Liver (tissue), 9 donors: ENCODE measurements around the gene BRD1. TPM values are rescaled to one million over a fixed set of nuclear protein-coding genes. Genes with fewer than 3 reads are reported as not detected.

ENCODE experiments used
- DNase-seq: peaks from one replicate; pipeline ENCODE4 v3.0.0-alpha.2; 2017; ENCODE audit warnings: low spot score
- H3K27ac ChIP-seq, 2 donors: one replicate each; pipeline ENCODE4 v1.7.0; 2013; ENCODE audit warnings: inconsistent platforms in 2 of 2, low read length in 2 of 2, control low read depth in 1 of 2, low read depth in 1 of 2, mild to moderate bottlenecking in 1 of 2
- H3K27me3 ChIP-seq, 4 donors: one replicate each; pipeline versions ENCODE4 v1.6.1 to v1.7.0; 2013; ENCODE audit warnings: low read length in 3 of 4, inconsistent platforms in 1 of 4, mild to moderate bottlenecking in 1 of 4, moderate library complexity in 1 of 4; ENCODE audit not compliant: control insufficient read depth in 4 of 4, insufficient read depth in 4 of 4
- H3K36me3 ChIP-seq, 4 donors: one replicate each; pipeline versions ENCODE4 v1.6.1 to v1.7.0; 2013; ENCODE audit warnings: low read length in 3 of 4, mild to moderate bottlenecking in 3 of 4, low read depth in 1 of 4, moderate library complexity in 1 of 4; ENCODE audit not compliant: control insufficient read depth in 4 of 4, insufficient read depth in 3 of 4
- H3K4me1 ChIP-seq, 4 donors: one replicate each; pipeline versions ENCODE4 v1.6.1 to v1.7.0; 2013; ENCODE audit warnings: low read length in 3 of 4, mild to moderate bottlenecking in 3 of 4, moderate library complexity in 1 of 4; ENCODE audit not compliant: control insufficient read depth in 4 of 4, insufficient read depth in 4 of 4
- H3K4me3 ChIP-seq, 3 donors: one replicate each; pipeline versions ENCODE4 v1.6.1 to v1.7.0; 2013; ENCODE audit warnings: low read length in 3 of 3, control low read depth in 1 of 3, low read depth in 1 of 3, mild to moderate bottlenecking in 1 of 3
- H3K9ac ChIP-seq, 2 donors: one replicate each; pipeline ENCODE4 v1.7.0; 2013; ENCODE audit warnings: low read length in 2 of 2, mild to moderate bottlenecking in 2 of 2, moderate library complexity in 2 of 2, control low read depth in 1 of 2, low read depth in 1 of 2
- H3K9me3 ChIP-seq, 4 donors: one replicate each; pipeline versions ENCODE4 v1.6.1 to v1.7.0; 2013; ENCODE audit warnings: low read length in 3 of 4; ENCODE audit not compliant: control insufficient read depth in 4 of 4
- ATF3 ChIP-seq: IDR thresholded peaks from 2 replicates; pipeline ENCODE4 v1.6.1; 2016; ENCODE audit warnings: antibody characterized with exemption
- EGR1 ChIP-seq, 2 donors: IDR thresholded peaks; 2 replicates each; pipeline ENCODE4 v1.6.1; 2016 to 2018; ENCODE audit warnings: antibody characterized with exemption in 2 of 2, low read depth in 2 of 2
- FOXA1 ChIP-seq: IDR thresholded peaks from 2 replicates; pipeline ENCODE4 v1.6.1; 2016; ENCODE audit warnings: antibody characterized with exemption
- FOXA2 ChIP-seq: IDR thresholded peaks from 2 replicates; pipeline ENCODE4 v1.6.1; 2016; ENCODE audit warnings: antibody characterized with exemption
- GABPA ChIP-seq, 2 donors: IDR thresholded peaks in 1 of 2; conservative IDR thresholded peaks in 1 of 2; 2 replicates each; pipeline ENCODE4 v1.6.1; 2016; ENCODE audit warnings: antibody characterized with exemption in 2 of 2, mild to moderate bottlenecking in 1 of 2, moderate library complexity in 1 of 2
- HNF4A ChIP-seq, 2 donors: conservative IDR thresholded peaks; 2 replicates each; pipeline ENCODE4 v1.6.1; 2016; ENCODE audit warnings: antibody characterized with exemption in 2 of 2, mild to moderate bottlenecking in 2 of 2
- HNF4G ChIP-seq: IDR thresholded peaks from 2 replicates; pipeline ENCODE4 v1.6.1; 2016; ENCODE audit warnings: antibody characterized with exemption
- JUND ChIP-seq, 2 donors: IDR thresholded peaks; 2 replicates each; pipeline ENCODE4 v1.6.1; 2016; ENCODE audit warnings: antibody characterized with exemption in 2 of 2
- NR2F2 ChIP-seq: IDR thresholded peaks from 2 replicates; pipeline ENCODE4 v1.6.1; 2016; ENCODE audit warnings: antibody characterized with exemption
- RAD21 ChIP-seq, 2 donors: IDR thresholded peaks; 2 replicates each; pipeline ENCODE4 v1.6.1; 2016; ENCODE audit warnings: antibody characterized with exemption in 2 of 2, mild to moderate bottlenecking in 2 of 2
- RXRA ChIP-seq, 2 donors: IDR thresholded peaks; 2 replicates each; pipeline ENCODE4 v1.6.1; 2017 to 2018; ENCODE audit warnings: antibody characterized with exemption in 2 of 2, mild to moderate bottlenecking in 1 of 2
- SP1 ChIP-seq: IDR thresholded peaks from 2 replicates; pipeline ENCODE4 v1.6.1; 2018; ENCODE audit warnings: antibody characterized with exemption, mild to moderate bottlenecking
- TAF1 ChIP-seq: conservative IDR thresholded peaks from 2 replicates; pipeline ENCODE4 v1.6.1; 2016; ENCODE audit warnings: antibody characterized with exemption, mild to moderate bottlenecking
- YY1 ChIP-seq: IDR thresholded peaks from 2 replicates; pipeline ENCODE4 v1.6.1; 2016; ENCODE audit warnings: antibody characterized with exemption, mild to moderate bottlenecking
- WGBS: extraction: QIAGEN DNeasy Blood & Tissue Kit; methylation state at CpG from one replicate; pipeline ENCODE4 v1.1.7; 2013; 5-methylcytosine and 5-hydroxymethylcytosine counted together
- polyA plus RNA-seq, 2 donors: library from polyadenylated mRNA; stranded (reverse) in 1 of 2; unstranded in 1 of 2; fragments of 200-250 nt in 1 of 2; fragments of >200 nt in 1 of 2; fragmentation: Nextera tagmentation in 1 of 2; extraction: Ambion mirVana in 1 of 2; gene quantifications; one replicate each; pipeline versions ENCODE4 v1.2.1 to v1.2.3, GENCODE V29; 2013 to 2015
- total RNA-seq, 2 donors: library from RNA; depleted of rRNA; stranded (reverse); fragments of >200 nt; gene quantifications; one replicate each; pipeline ENCODE4 v1.2.3, GENCODE V29; 2014
- TF ChIP-seq, protein P1 (sequence below): IDR thresholded peaks from 2 replicates; pipeline ENCODE4 v1.6.1; 2016; ENCODE audit warnings: antibody characterized with exemption, mild to moderate bottlenecking
- TF ChIP-seq, protein P2 (sequence below): IDR thresholded peaks from 2 replicates; pipeline ENCODE4 v1.6.1; 2016; ENCODE audit warnings: antibody characterized with exemption
- donor health status: healthy.
- donor health status: healthy.
- donor health status: healthy.
- donor health status: healthy.
- donor health status: healthy.

Gene BRD1
- total and polyA plus RNA-seq, 4 donors, result 3.3 to 20.7 (median 11.6) TPM

GRCh38 chr22:49869086-49869830 is 41.6 kb upstream of the BRD1 start:
- H3K4me3 ChIP-seq, result no peak overlapping the region
- no peaks in the 10 kb centered on the region for H3K4me1 ChIP-seq
- H3K9ac ChIP-seq, result no peak overlapping the region
- WGBS, result 96% methylated on average over 17 of the region's 17 CpGs
- H3K36me3 ChIP-seq, result no peaks in the 10 kb centered on the region
- DNase-seq, result no peak
- H3K9me3 ChIP-seq, result peaks cover 0 to 11% (median 5%) of the 10 kb centered on the region in 4 donors
- TF ChIP-seq FOXA2 (no peak), GABPA (IDR thresholded peaks at IDR 0.05 in 1 of 2, conservative IDR thresholded peaks at IDR 0.05 in 1 of 2) (no peak), NR2F2 (no peak), FOXA1 (no peak), HNF4A (conservative IDR thresholded peaks at IDR 0.05) (no peak), RXRA (IDR thresholded peaks at IDR 0.05) (no peak), EGR1 (IDR thresholded peaks at IDR 0.05; ENCODE audit: low read depth in 2 of 2) (no peak), YY1 (no peak)
- no peak overlapping the region for H3K27ac ChIP-seq
- no peaks in the 10 kb centered on the region for H3K27me3 ChIP-seq

DNA sequence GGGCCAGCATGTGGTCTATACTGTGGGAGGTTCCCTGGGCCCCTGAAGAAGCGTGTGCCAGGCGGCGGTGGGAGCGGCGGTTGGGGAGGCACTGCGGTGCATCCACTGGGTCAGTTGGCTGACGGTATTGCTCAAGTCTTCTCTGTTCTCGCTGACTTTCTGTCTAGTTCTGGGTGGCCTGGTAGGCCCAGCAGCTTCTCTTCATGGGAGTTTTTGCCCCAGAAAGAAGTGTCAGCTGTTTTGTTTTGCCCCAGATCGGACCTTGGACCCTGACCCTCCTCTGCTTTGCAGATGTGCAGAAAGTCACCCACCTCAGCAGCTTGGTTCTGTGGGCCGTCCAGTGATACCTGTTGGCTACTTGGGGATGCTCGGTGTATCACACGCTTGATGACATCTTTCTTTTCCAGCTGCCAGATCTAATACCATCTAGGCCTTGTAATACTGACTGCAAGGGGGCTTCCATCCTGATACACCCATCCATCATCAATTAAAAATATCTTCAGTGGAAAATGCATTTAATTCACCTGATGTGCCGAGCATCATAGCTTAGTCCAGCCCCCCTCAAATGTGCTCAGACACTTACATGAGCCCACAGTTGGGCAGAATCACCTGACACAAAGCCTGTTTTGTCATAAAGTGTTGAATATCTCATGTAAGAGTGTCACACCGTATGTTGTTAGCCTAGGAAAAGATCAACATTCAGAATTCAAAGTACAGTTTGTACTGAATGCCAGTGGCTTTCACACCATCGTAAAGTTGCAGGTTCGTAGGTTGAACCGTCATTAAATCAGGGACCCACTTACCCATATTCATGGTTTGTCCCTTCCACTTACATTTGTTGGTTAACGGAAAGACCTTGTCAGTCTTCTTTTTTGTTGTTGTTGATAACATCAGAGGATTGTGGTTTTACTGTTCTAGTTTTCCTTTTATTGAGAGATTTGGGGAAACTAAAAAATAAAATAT is 39.9 kb upstream of the BRD1 start:
- no peaks in the 10 kb centered on the region for H3K4me1 ChIP-seq
- no peak overlapping the region for H3K27ac ChIP-seq
- H3K9ac ChIP-seq, result no peak overlapping the region
- no peaks in the 10 kb centered on the region for H3K27me3 ChIP-seq
- peaks cover 0 to 11% (median 5%) of the 10 kb centered on the region in 4 donors for H3K9me3 ChIP-seq
- DNase-seq, result no peak
- H3K36me3 ChIP-seq, result no peaks in the 10 kb centered on the region
- WGBS, result 87% methylated on average over 18 of the region's 18 CpGs
- TF ChIP-seq SP1, result peak; percentile 25
- TF ChIP-seq YY1, result no peak
- H3K4me3 ChIP-seq, result no peak overlapping the region

DNA sequence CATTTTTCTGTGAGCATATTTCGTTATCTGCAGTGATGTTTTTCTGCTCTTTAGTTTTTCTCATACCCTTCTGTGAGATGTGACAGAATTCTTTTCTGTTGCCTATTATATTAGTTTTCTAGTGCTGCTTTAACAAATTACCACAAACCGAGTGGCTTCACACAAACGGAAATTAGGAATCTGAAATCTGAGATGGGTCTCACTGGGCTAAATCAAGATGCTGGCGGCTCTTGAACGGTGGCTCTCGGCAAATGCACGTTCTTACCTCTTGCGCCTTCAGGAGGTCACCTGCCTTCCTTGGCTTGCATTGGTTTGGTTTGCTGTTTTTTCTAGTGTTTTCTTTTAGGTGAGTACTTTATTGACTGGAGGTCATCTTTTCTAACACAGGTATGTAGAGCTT is 39.0 kb upstream of the BRD1 start:
- H3K36me3 ChIP-seq, result no peaks in the 10 kb centered on the region
- no peaks in the 10 kb centered on the region for H3K4me1 ChIP-seq
- TF ChIP-seq HNF4G, result no peak
- H3K4me3 ChIP-seq, result no peak overlapping the region
- DNase-seq, result no peak
- H3K9ac ChIP-seq, result no peak overlapping the region
- no peaks in the 10 kb centered on the region for H3K27me3 ChIP-seq
- WGBS, result 95% methylated on average over 8 of the region's 8 CpGs
- H3K9me3 ChIP-seq, result peaks cover 0 to 11% (median 5%) of the 10 kb centered on the region in 4 donors
- no peak overlapping the region for H3K27ac ChIP-seq

DNA sequence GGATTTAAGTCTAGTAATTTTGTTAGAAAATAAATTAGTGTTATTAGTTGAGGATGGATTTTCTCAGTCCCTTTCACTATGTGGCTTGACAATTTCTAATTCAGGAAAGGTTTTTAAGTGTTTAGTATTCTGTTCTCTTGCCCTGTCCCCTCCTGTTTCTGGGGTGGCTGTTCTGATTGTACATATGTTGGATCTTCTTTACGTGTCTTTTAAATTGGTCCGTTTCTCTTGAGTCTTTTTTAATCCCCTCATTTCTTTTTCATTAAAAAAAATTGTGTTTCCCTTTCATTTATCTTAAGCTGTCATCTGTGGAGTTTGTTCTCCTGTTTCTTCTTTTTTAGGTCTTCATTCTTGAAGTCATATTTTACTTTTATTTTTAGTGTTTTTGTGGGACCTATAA is 38.5 kb upstream of the BRD1 start:
- H3K36me3 ChIP-seq, result no peaks in the 10 kb centered on the region
- H3K4me1 ChIP-seq, result no peaks in the 10 kb centered on the region
- no peak overlapping the region for H3K4me3 ChIP-seq
- no peak overlapping the region for H3K27ac ChIP-seq
- no peak overlapping the region for H3K9ac ChIP-seq
- 97% methylated on average over 2 of the region's 2 CpGs for WGBS
- peaks cover 0 to 11% (median 5%) of the 10 kb centered on the region in 4 donors for H3K9me3 ChIP-seq
- H3K27me3 ChIP-seq, result no peaks in the 10 kb centered on the region
- DNase-seq, result no peak
- no peak for TF ChIP-seq JUND (IDR thresholded peaks at IDR 0.05)
- TF ChIP-seq, protein P1, sequence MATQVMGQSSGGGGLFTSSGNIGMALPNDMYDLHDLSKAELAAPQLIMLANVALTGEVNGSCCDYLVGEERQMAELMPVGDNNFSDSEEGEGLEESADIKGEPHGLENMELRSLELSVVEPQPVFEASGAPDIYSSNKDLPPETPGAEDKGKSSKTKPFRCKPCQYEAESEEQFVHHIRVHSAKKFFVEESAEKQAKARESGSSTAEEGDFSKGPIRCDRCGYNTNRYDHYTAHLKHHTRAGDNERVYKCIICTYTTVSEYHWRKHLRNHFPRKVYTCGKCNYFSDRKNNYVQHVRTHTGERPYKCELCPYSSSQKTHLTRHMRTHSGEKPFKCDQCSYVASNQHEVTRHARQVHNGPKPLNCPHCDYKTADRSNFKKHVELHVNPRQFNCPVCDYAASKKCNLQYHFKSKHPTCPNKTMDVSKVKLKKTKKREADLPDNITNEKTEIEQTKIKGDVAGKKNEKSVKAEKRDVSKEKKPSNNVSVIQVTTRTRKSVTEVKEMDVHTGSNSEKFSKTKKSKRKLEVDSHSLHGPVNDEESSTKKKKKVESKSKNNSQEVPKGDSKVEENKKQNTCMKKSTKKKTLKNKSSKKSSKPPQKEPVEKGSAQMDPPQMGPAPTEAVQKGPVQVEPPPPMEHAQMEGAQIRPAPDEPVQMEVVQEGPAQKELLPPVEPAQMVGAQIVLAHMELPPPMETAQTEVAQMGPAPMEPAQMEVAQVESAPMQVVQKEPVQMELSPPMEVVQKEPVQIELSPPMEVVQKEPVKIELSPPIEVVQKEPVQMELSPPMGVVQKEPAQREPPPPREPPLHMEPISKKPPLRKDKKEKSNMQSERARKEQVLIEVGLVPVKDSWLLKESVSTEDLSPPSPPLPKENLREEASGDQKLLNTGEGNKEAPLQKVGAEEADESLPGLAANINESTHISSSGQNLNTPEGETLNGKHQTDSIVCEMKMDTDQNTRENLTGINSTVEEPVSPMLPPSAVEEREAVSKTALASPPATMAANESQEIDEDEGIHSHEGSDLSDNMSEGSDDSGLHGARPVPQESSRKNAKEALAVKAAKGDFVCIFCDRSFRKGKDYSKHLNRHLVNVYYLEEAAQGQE, result no peak
- no peak for TF ChIP-seq GABPA (IDR thresholded peaks at IDR 0.05 in 1 of 2, conservative IDR thresholded peaks at IDR 0.05 in 1 of 2)
- TF ChIP-seq ATF3, result no peak
- TF ChIP-seq FOXA1, result no peak
- no peak for TF ChIP-seq RAD21 (IDR thresholded peaks at IDR 0.05)
- no peak for TF ChIP-seq YY1
- no peak for TF ChIP-seq EGR1 (IDR thresholded peaks at IDR 0.05; ENCODE audit: low read depth in 2 of 2)
- TF ChIP-seq, protein P2, sequence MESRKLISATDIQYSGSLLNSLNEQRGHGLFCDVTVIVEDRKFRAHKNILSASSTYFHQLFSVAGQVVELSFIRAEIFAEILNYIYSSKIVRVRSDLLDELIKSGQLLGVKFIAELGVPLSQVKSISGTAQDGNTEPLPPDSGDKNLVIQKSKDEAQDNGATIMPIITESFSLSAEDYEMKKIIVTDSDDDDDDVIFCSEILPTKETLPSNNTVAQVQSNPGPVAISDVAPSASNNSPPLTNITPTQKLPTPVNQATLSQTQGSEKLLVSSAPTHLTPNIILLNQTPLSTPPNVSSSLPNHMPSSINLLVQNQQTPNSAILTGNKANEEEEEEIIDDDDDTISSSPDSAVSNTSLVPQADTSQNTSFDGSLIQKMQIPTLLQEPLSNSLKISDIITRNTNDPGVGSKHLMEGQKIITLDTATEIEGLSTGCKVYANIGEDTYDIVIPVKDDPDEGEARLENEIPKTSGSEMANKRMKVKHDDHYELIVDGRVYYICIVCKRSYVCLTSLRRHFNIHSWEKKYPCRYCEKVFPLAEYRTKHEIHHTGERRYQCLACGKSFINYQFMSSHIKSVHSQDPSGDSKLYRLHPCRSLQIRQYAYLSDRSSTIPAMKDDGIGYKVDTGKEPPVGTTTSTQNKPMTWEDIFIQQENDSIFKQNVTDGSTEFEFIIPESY, result no peak
- no peak for TF ChIP-seq TAF1
- no peak for TF ChIP-seq HNF4G
